Testis (tissue), 2 donors: ENCODE measurements around the gene NUBP2.

Experiments
- POLR2A ChIP-seq: fragments of 450-650 bp; IDR thresholded peaks from one replicate; pipeline ENCODE4 v1.6.1; 2017; ENCODE audit warnings: antibody characterized with exemption, mild to moderate bottlenecking, moderate library complexity
- TF ChIP-seq, protein P1 (sequence below), 3 experiments: fragments of 450-650 bp in 2 of 3; fragments of 200-600 bp in 1 of 3; sonication (generic) in 1 of 3; IDR thresholded peaks; one replicate each; pipeline ENCODE4 v1.5.1; 2016 to 2019; ENCODE audit warnings: antibody characterized with exemption in 3 of 3, mild to moderate bottlenecking in 2 of 3, moderate library complexity in 1 of 3

DNA sequence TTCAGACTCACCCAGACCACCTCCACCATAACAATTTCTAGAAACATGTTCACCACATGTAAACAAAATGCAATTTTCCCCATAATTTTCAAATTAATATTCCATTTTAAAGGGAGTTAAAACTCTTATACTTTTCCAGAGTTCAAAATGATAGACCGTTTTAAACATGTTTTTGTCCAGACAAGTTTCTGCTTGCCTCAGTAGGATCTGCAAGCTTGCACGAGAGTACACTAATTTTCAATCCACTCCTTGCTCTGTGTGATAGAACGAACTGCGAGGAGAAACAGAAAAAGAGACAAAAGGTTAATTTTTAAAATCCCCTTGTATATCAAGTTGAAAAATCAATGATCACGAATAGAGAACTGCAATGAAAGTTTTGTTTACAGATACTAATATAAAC is 51.3 kb downstream of the NUBP2 start:
- TF ChIP-seq, protein P1, sequence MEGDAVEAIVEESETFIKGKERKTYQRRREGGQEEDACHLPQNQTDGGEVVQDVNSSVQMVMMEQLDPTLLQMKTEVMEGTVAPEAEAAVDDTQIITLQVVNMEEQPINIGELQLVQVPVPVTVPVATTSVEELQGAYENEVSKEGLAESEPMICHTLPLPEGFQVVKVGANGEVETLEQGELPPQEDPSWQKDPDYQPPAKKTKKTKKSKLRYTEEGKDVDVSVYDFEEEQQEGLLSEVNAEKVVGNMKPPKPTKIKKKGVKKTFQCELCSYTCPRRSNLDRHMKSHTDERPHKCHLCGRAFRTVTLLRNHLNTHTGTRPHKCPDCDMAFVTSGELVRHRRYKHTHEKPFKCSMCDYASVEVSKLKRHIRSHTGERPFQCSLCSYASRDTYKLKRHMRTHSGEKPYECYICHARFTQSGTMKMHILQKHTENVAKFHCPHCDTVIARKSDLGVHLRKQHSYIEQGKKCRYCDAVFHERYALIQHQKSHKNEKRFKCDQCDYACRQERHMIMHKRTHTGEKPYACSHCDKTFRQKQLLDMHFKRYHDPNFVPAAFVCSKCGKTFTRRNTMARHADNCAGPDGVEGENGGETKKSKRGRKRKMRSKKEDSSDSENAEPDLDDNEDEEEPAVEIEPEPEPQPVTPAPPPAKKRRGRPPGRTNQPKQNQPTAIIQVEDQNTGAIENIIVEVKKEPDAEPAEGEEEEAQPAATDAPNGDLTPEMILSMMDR (IDR thresholded peaks at IDR 0.05) = no peak
- TF ChIP-seq POLR2A = no peak
